Aortic smooth muscle cell (primary cell): Measurements from ENCODE around the gene LDHA. TPM values are rescaled to one million over a fixed set of nuclear protein-coding genes. Genes with fewer than 3 reads are reported as not detected.

ENCODE experiments used
- total RNA-seq: library from RNA; depleted of rRNA; stranded (reverse); fragments of >200 nt; gene quantifications from 2 replicates; pipeline ENCODE4 v1.2.3, GENCODE V29; 2014

Gene LDHA
- 490 and 579 TPM in 2 replicates for total RNA-seq

DNA sequence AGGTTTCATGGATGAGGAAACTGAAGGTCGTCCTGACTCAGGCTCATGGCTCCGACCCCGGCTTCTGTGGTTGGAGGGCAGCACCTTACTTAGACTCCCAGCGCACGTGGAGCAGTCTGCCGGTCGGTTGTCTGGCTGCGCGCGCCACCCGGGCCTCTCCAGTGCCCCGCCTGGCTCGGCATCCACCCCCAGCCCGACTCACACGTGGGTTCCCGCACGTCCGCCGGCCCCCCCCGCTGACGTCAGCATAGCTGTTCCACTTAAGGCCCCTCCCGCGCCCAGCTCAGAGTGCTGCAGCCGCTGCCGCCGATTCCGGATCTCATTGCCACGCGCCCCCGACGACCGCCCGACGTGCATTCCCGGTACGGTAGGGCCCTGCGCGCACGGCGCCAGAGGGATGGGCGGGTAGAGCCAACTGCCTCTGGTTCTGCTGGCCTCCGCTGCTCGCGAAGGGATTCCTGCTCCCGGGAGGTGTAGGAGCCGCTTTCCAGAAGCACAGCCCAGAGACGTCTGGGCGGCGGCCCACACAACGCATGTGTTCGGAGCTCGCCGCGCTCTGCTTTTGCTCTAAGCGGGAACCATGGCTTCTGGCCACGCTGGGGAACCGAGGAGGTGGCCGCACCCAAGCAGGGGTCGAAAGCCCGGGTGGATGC is at the start of gene LDHA:
LDHA (plus strand) TSS at position 289 of the 653 bp plus-strand sequence. CDS start 2,280 bp downstream, outside the sequence.

DNA sequence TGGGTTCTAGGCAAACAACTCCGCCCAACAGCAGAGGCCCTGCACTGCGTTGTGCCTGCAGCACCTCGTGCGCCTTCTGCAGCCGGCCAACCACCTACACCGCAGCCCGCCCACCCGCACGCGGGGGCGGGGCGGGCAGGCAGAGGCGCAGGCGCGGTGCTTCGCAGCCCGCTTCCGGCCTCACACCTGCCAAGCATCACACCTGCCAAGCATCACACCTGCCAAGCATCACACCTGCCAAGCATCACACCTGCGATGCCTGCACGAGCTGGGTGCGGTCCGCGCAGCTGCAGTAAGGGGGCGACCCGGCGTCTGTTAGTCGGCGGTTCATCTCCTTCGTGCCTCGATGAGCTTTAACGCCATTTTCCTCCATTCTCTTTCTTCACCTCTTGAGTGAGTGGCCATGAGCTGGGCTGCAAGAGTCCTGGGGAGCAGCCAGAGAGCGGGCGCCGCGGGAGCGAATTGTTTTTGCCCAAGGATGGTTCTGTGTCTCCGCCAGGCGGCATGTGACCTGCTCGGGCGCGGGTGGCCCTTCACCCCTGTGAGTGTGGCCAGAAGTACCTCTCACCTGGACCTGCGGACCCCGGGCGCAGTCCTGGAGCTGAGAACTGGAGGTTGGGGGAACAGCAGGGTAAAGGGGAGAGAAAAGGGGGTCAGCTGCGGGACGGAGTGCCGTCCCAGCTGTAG is 61.5 kb downstream of the LDHA start, which contains the start of gene LDHAL6A:
LDHAL6A (plus strand) TSS at position 171 of the 687 bp plus-strand sequence. CDS start 825 bp downstream, outside the sequence.

Other genes starting within 250 kb of the LDHA start
- not detected in 2 replicates for gene MRGPRX4, start 221.7 kb upstream of the LDHA start, total RNA-seq
- not detected in 2 replicates for gene SAA4, start 157.8 kb upstream of the LDHA start, total RNA-seq
- not detected in 2 replicates for gene SAA2, start 145.9 kb upstream of the LDHA start, total RNA-seq
- gene SAA1, start 128.3 kb upstream of the LDHA start, total RNA-seq = not detected in 2 replicates
- 51.9 and 60.8 TPM in 2 replicates for gene HPS5, start 72.4 kb upstream of the LDHA start, total RNA-seq
- gene GTF2H1, start 72.0 kb upstream of the LDHA start, total RNA-seq = 59.1 and 77.4 TPM in 2 replicates
- 1.3 TPM in 1 of 2 replicates, not detected in the other for gene LDHC, start 17.8 kb downstream of the LDHA start, total RNA-seq
- not detected in 2 replicates for gene LDHAL6A, start 61.3 kb downstream of the LDHA start, total RNA-seq
- gene TSG101, start 132.4 kb downstream of the LDHA start, total RNA-seq = 60.5 and 63.2 TPM in 2 replicates
- 23.1 and 24.7 TPM in 2 replicates for gene UEVLD, start 194.2 kb downstream of the LDHA start, total RNA-seq
- 0.26 and 0.31 TPM in 2 replicates for gene MISFA, start 205.2 kb downstream of the LDHA start, total RNA-seq
- 15.2 and 19.6 TPM in 2 replicates for gene SPTY2D1, start 239.8 kb downstream of the LDHA start, total RNA-seq